HepG2 (cell line): ENCODE measurements around the gene GSDMA. TPM values are rescaled to one million over a fixed set of nuclear protein-coding genes. Genes with fewer than 3 reads are reported as not detected.

Source experiments
- ATAC-seq: fragments of 200-7000 bp; cut with Tn5 transposase; 3 replicates; pipeline ENCODE4 v1.9.1; 2020; ENCODE audit warnings: mild to moderate bottlenecking, moderate library complexity
- BruUV-seq: library from RNA; stranded (reverse); fragments of 400-500 nt; replicated peaks from 2 replicates; lab custom pipeline; 2021; lab: Mats Ljungman, UMichigan
- CTCF ChIA-PET: fragments of 300-600 bp; formaldehyde crosslinking; extraction: SDS; loops from one replicate; lab custom pipeline; 2021; ENCODE audit warnings: low total read pairs, inconsistent platforms, low intra/inter-chr PET ratio; lab: Yijun Ruan, JAX
- POLR2A ChIA-PET: fragments of 350-600 bp; sonication (Branson Sonifier 250); formaldehyde crosslinking; loops from one replicate; lab custom pipeline; 2020; ENCODE audit warnings: antibody characterized with exemption, inconsistent platforms; lab: Yijun Ruan, JAX
- DNase-seq: peaks from one replicate; pipeline ENCODE4 v3.0.0-alpha.2; 2015; ENCODE audit warnings: low spot score
- FAIRE-seq: peaks from 3 replicates; lab custom pipeline; 2011; peaks lifted over from hg19 to GRCh38; lab: Jason Lieb, UNC
- H2AFZ ChIP-seq: one replicate; pipeline ENCODE4 v1.6.1; 2011; ENCODE audit warnings: low read length, inconsistent platforms
- H3K27ac ChIP-seq: fragments of 300-600 bp; 3 replicates; pipeline ENCODE4 v1.8.0; 2011; ENCODE audit warnings: mixed run types, mild to moderate bottlenecking, mixed read lengths, low read length, inconsistent platforms; ENCODE audit not compliant: insufficient read depth; ENCODE audit errors: extremely low read length
- H3K27me3 ChIP-seq, 2 experiments: fragments of 200-600 bp in 1 of 2; 2 replicates in 1 of 2; 3 replicates in 1 of 2; pipeline versions ENCODE4 v1.6.0 to v1.8.0; 2011; ENCODE audit warnings: low read length in 2 of 2, mild to moderate bottlenecking in 2 of 2, moderate library complexity in 2 of 2, inconsistent platforms in 1 of 2; ENCODE audit not compliant: insufficient read depth in 2 of 2, control insufficient read depth in 1 of 2
- H3K36me3 ChIP-seq, 2 experiments: fragments of 200-600 bp in 1 of 2; replicated peaks in 1 of 2; 2 replicates in 1 of 2; 3 replicates in 1 of 2; pipeline versions ENCODE4 v1.5.1 to v1.8.0; 2011; ENCODE audit warnings: low read length in 2 of 2, inconsistent platforms in 1 of 2; ENCODE audit not compliant: insufficient read depth in 2 of 2, control insufficient read depth in 1 of 2
- H3K4me1 ChIP-seq: 2 replicates; pipeline ENCODE4 v1.5.1; 2012; ENCODE audit warnings: low read length, inconsistent platforms; ENCODE audit not compliant: insufficient read depth
- H3K4me2 ChIP-seq: 2 replicates; pipeline ENCODE4 v1.6.0; 2011; ENCODE audit warnings: low read depth, low read length, inconsistent platforms
- H3K4me3 ChIP-seq, 3 experiments: fragments of 200-600 bp in 1 of 3; sonication (generic), shearing (Covaris generic) in 1 of 3; replicated peaks in 1 of 3; 2 replicates each; pipeline ENCODE4 v1.5.1; 2011 to 2016; ENCODE audit warnings: low read length in 3 of 3, inconsistent platforms in 2 of 3, low read depth in 2 of 3, mild to moderate bottlenecking in 2 of 3, control low read depth in 1 of 3, mixed read lengths in 1 of 3; ENCODE audit not compliant: insufficient read depth in 1 of 3
- H3K79me2 ChIP-seq: one replicate; pipeline ENCODE4 v1.6.1; 2011; ENCODE audit warnings: low read length, inconsistent platforms; ENCODE audit not compliant: insufficient read depth
- H3K9ac ChIP-seq: 2 replicates; pipeline ENCODE4 v1.6.0; 2011; ENCODE audit warnings: mild to moderate bottlenecking, low read depth, low read length, inconsistent platforms; ENCODE audit not compliant: insufficient read depth
- H3K9me3 ChIP-seq: 2 replicates; pipeline ENCODE4 v1.5.1; 2012; ENCODE audit warnings: mild to moderate bottlenecking, low read length
- H4K20me1 ChIP-seq: 2 replicates; pipeline ENCODE4 v1.6.0; 2011; ENCODE audit warnings: inconsistent platforms, mild to moderate bottlenecking, low read length, moderate library complexity; ENCODE audit not compliant: insufficient read depth
- DDIT3 ChIP-seq: sonication (generic); formaldehyde crosslinking; IDR thresholded peaks from 2 replicates; pipeline ENCODE4 v1.4.0; 2020; ENCODE audit warnings: mild to moderate bottlenecking, missing genetic modification reagents
- MAFF ChIP-seq: IDR thresholded peaks from 2 replicates; pipeline ENCODE4 v1.6.1; 2011; ENCODE audit warnings: low read depth, low read length, improper control_type of control experiment
- MEIS2 ChIP-seq: sonication (generic); formaldehyde crosslinking; IDR thresholded peaks from 2 replicates; pipeline ENCODE4 v1.9.0; 2021; ENCODE audit warnings: mild to moderate bottlenecking, missing genetic modification reagents
- NAIF1 ChIP-seq: sonication (generic); formaldehyde crosslinking; IDR thresholded peaks from 2 replicates; pipeline ENCODE4 v1.5.0; 2020; ENCODE audit warnings: mild to moderate bottlenecking, missing genetic modification reagents, borderline replicate concordance
- TOE1 ChIP-seq: sonication (generic); formaldehyde crosslinking; IDR thresholded peaks from 2 replicates; pipeline ENCODE4 v1.4.0; 2020; ENCODE audit warnings: mild to moderate bottlenecking, missing genetic modification reagents
- ZBTB34 ChIP-seq: sonication (generic); formaldehyde crosslinking; IDR thresholded peaks from 2 replicates; pipeline ENCODE4 v1.8.0; 2022; ENCODE audit warnings: mild to moderate bottlenecking, missing genetic modification reagents
- ZNF143 ChIP-seq: sonication (generic); formaldehyde crosslinking; IDR thresholded peaks from 2 replicates; pipeline ENCODE4 v1.4.0; 2020; ENCODE audit warnings: missing genetic modification reagents
- ZNF780A ChIP-seq: sonication (generic); formaldehyde crosslinking; IDR thresholded peaks from 2 replicates; pipeline ENCODE4 v1.8.0; 2022; ENCODE audit warnings: mild to moderate bottlenecking, missing genetic modification reagents, moderate library complexity
- WGBS: methylation state at CpG from one replicate; pipeline ENCODE4 v1.1.6; 2017; ENCODE audit warnings: low lambda C conversion rate; 5-methylcytosine and 5-hydroxymethylcytosine counted together
- in situ Hi-C: cut with HindIII; loops from 2 replicates; pipeline ENCODE4 v1.10.0; 2017; ENCODE audit warnings: low pct_unique_long_range_greater_than_20kb; ENCODE audit not compliant: extremely low pct_ligation_motif_present
- intact Hi-C: fragments of 100-400 bp; cut with micrococcal nuclease; formaldehyde crosslinking; loops from one replicate; pipeline ENCODE4 v1.10.0; 2022; ENCODE audit not compliant: unreplicated experiment
- polyA plus RNA-seq, 8 experiments: library from polyadenylated mRNA; depleted of rRNA in 3 of 8; stranded (reverse) in 7 of 8; unstranded in 1 of 8; fragments of >200 nt; fragmentation: Illumina TruSeq in 4 of 8; extraction: Trizol in 4 of 8; gene quantifications; 2 replicates each; pipeline versions ENCODE4 v1.2.1 to v1.2.3, GENCODE V29; 2011 to 2016; ENCODE audit warnings: low read depth in 4 of 8, missing spikeins in 1 of 8, mixed read lengths in 1 of 8; ENCODE audit not compliant: insufficient read depth in 1 of 8
- total RNA-seq, 5 experiments: library from RNA; depleted of rRNA; stranded (reverse); fragments of >200 nt; fragmentation: Illumina TruSeq; extraction: Trizol; gene quantifications; 2 replicates each; pipeline ENCODE4 v1.2.3, GENCODE V29; 2016; ENCODE audit warnings: low read depth in 1 of 5

The GSDMA gene
- total and polyA plus RNA-seq, 2 of the 13 experiments (the other 11 are each of a cell fraction or from before 2014, with no cell fraction given): not detected

GRCh38 chr17:40018211-40019121 lies 55.7 kb downstream of the GSDMA start (continued):
- TF ChIP-seq DDIT3: no peak
- no peak for TF ChIP-seq ZBTB34
- TF ChIP-seq TOE1 (CRISPR knock-in tag): no peak
- no peak for TF ChIP-seq NAIF1

- Histone ChIP-seq H2AFZ (no peak overlapping the region), H3K4me3 (no peak overlapping the region), H3K36me3 (peaks cover 30 to 40% of the 10 kb centered on the region in 2 experiments; a peak in 4 of 5 replicates)
- in situ Hi-C loops: loop anchor here (10.0 kb wide), 1 partner anchor 265 kb away; the partner anchor contains the start of gene CDC6
- DNase-seq (no peak), FAIRE-seq (no peak)
- POLR2A ChIA-PET: no interaction called here
- no TSS peak for BruUV-seq
- no peak for TF ChIP-seq MEIS2 (CRISPR knock-in tag)
- no peak for TF ChIP-seq ZNF143
- TF ChIP-seq ZNF780A (CRISPR knock-in tag): no peak
- TF ChIP-seq MAFF: no peak
- TF ChIP-seq, all 625 proteins: peak for 0
- CTCF ChIA-PET: no interaction called here
- H3K79me2 ChIP-seq: no peaks in the 10 kb centered on the region
- no peak overlapping the region for H3K27ac ChIP-seq
- 95% methylated on average over 19 of the region's 24 CpGs for whole genome bisulfite sequencing
- no peak overlapping the region for H3K9ac ChIP-seq
- no peaks in the 10 kb centered on the region for H4K20me1 ChIP-seq
- peak; percentile 21; the same call in 2 of the 3 replicates for ATAC-seq
- no peaks in the 10 kb centered on the region for H3K9me3 ChIP-seq
- intact Hi-C loops: no loop called here
- no peaks in the 10 kb centered on the region for H3K27me3 ChIP-seq
- H3K4me2 ChIP-seq: no peak overlapping the region
- peaks cover 22% of the 10 kb centered on the region for H3K4me1 ChIP-seq
Observed at GRCh38 chr17:40019140-40019991, 56.6 kb downstream of the GSDMA start.
